ENCODE results near the gene ABO. TPM values are rescaled to one million over a fixed set of nuclear protein-coding genes. Genes with fewer than 3 reads are reported as not detected.
"Not testable (repeated sequence)": the region's sequence is repeated elsewhere in the genome, so short reads cannot be mapped to it uniquely, and the experiment has no call there.

ABO gene
- total RNA-seq, 2 experiments from 2014 or later = 0.27 to 0.56 TPM

- H3K4me1 Mint-ChIP-seq = peaks cover 8% of the 10 kb centered on the region
- ChIA-PET POLR2A (no interaction called here), CTCF (no interaction called here)
- H3K27me3 Mint-ChIP-seq = peaks cover 10% of the 10 kb centered on the region
- no peaks in the 10 kb centered on the region for H3K36me3 Mint-ChIP-seq (ENCODE audit: low read depth)
- no peak for DNase-seq
- H3K9me3 Mint-ChIP-seq = no peaks in the 10 kb centered on the region
- no peak overlapping the region for H3K4me3 Mint-ChIP-seq
- H3K27ac Mint-ChIP-seq = no peak overlapping the region
These were observed 20.5 kb downstream of the ABO start for GRCh38 chr9:133254471-133254870.

- peaks cover 10% of the 10 kb centered on the region for H3K27me3 Mint-ChIP-seq
- ChIA-PET POLR2A (no interaction called here), CTCF (no interaction called here)
- H3K4me1 Mint-ChIP-seq = peaks cover 11% of the 10 kb centered on the region
- no peak for DNase-seq
- no peaks in the 10 kb centered on the region for H3K36me3 Mint-ChIP-seq (ENCODE audit: low read depth)
- H3K9me3 Mint-ChIP-seq = no peaks in the 10 kb centered on the region
- no peak overlapping the region for H3K27ac Mint-ChIP-seq
- H3K4me3 Mint-ChIP-seq = no peak overlapping the region
These were observed 21.7 kb downstream of the ABO start for GRCh38 chr9:133253268-133253667.

- CTCF ChIA-PET = no interaction called here
- Mint-ChIP-seq H3K4me3 (no peak overlapping the region), H3K4me1 (peaks cover 11% of the 10 kb centered on the region), H3K27me3 (peaks cover 10% of the 10 kb centered on the region), H3K36me3 (ENCODE audit: low read depth) (no peaks in the 10 kb centered on the region), H3K9me3 (no peaks in the 10 kb centered on the region), H3K27ac (no peak overlapping the region)
- POLR2A ChIA-PET = no interaction called here
- DNase-seq = no peak
These were observed 22.5 kb downstream of the ABO start for GRCh38 chr9:133252301-133253020.

GRCh38 chr9:133251773-133252172, 23.2 kb downstream of the ABO start:
- CTCF ChIA-PET = no interaction called here
- no peak for DNase-seq

GRCh38 chr9:133251221-133251620, 23.8 kb downstream of the ABO start:
- H3K27me3 Mint-ChIP-seq; H3K4me3 Mint-ChIP-seq; CTCF ChIA-PET; H3K36me3 Mint-ChIP-seq (ENCODE audit: low read depth); H3K9me3 Mint-ChIP-seq; DNase-seq; H3K27ac Mint-ChIP-seq; POLR2A ChIA-PET: not testable (repeated sequence)
- peaks cover 11% of the 10 kb centered on the region for H3K4me1 Mint-ChIP-seq

More at GRCh38 chr9:133251773-133252172, 23.2 kb downstream of the ABO start:
- H3K4me1 Mint-ChIP-seq = peaks cover 11% of the 10 kb centered on the region
- peaks cover 10% of the 10 kb centered on the region for H3K27me3 Mint-ChIP-seq
- POLR2A ChIA-PET = no interaction called here
- H3K4me3 Mint-ChIP-seq = no peak overlapping the region
- H3K36me3 Mint-ChIP-seq (ENCODE audit: low read depth) = no peaks in the 10 kb centered on the region
- no peaks in the 10 kb centered on the region for H3K9me3 Mint-ChIP-seq
- no peak overlapping the region for H3K27ac Mint-ChIP-seq

- H3K4me1 Mint-ChIP-seq = peaks cover 11% of the 10 kb centered on the region
- ChIA-PET CTCF (no interaction called here), POLR2A (no interaction called here)
- H3K27me3 Mint-ChIP-seq = peaks cover 10% of the 10 kb centered on the region
- no peaks in the 10 kb centered on the region for H3K9me3 Mint-ChIP-seq
- no peak overlapping the region for H3K4me3 Mint-ChIP-seq
- DNase-seq = no peak
- H3K36me3 Mint-ChIP-seq (ENCODE audit: low read depth) = no peaks in the 10 kb centered on the region
- no peak overlapping the region for H3K27ac Mint-ChIP-seq
These were observed 24.2 kb downstream of the ABO start for GRCh38 chr9:133250741-133251170.

GRCh38 chr9:133249337-133249736, 25.7 kb downstream of the ABO start:
- ChIA-PET POLR2A (no interaction called here), CTCF (interaction anchor here (0.8 kb wide), 1 partner anchor 11 kb away, joined by 3 read pairs; no protein-coding TSS in a partner anchor)
- H3K27ac Mint-ChIP-seq = no peak overlapping the region

GRCh38 chr9:133248726-133249295, 26.2 kb downstream of the ABO start:
- no peaks in the 10 kb centered on the region for H3K9me3 Mint-ChIP-seq
- CTCF ChIA-PET = interaction anchor here (0.8 kb wide), 1 partner anchor 10 kb away, joined by 3 read pairs; no protein-coding TSS in a partner anchor

More at GRCh38 chr9:133249337-133249736, 25.7 kb downstream of the ABO start:
- Mint-ChIP-seq H3K36me3 (ENCODE audit: low read depth) (no peaks in the 10 kb centered on the region), H3K27me3 (peaks cover 12% of the 10 kb centered on the region), H3K4me3 (no peak overlapping the region), H3K9me3 (no peaks in the 10 kb centered on the region), H3K4me1 (peaks cover 11% of the 10 kb centered on the region)
- no peak for DNase-seq

GRCh38 chr9:133247632-133248031, 27.4 kb downstream of the ABO start:
- no peak overlapping the region for H3K4me3 Mint-ChIP-seq
- no peak for DNase-seq
- no peaks in the 10 kb centered on the region for H3K36me3 Mint-ChIP-seq (ENCODE audit: low read depth)
- H3K27ac Mint-ChIP-seq = no peak overlapping the region
- ChIA-PET CTCF (interaction anchor here (0.6 kb wide), 1 partner anchor 240 kb away, joined by 3 read pairs; no protein-coding TSS in a partner anchor), POLR2A (interaction anchor here (0.6 kb wide), 1 partner anchor 248 kb away, joined by 3 read pairs; no protein-coding TSS in a partner anchor)
- H3K4me1 Mint-ChIP-seq = peaks cover 5% of the 10 kb centered on the region
- H3K27me3 Mint-ChIP-seq = peaks cover 17% of the 10 kb centered on the region
- no peaks in the 10 kb centered on the region for H3K9me3 Mint-ChIP-seq

More at GRCh38 chr9:133248726-133249295, 26.2 kb downstream of the ABO start:
- no peak overlapping the region for H3K4me3 Mint-ChIP-seq
- no peak overlapping the region for H3K27ac Mint-ChIP-seq
- POLR2A ChIA-PET = no interaction called here
- DNase-seq = no peak
- no peaks in the 10 kb centered on the region for H3K36me3 Mint-ChIP-seq (ENCODE audit: low read depth)
- H3K27me3 Mint-ChIP-seq = peaks cover 16% of the 10 kb centered on the region
- peaks cover 11% of the 10 kb centered on the region for H3K4me1 Mint-ChIP-seq

- H3K9me3 Mint-ChIP-seq = no peaks in the 10 kb centered on the region
- ChIA-PET CTCF (interaction anchor here (0.6 kb wide), 1 partner anchor 240 kb away, joined by 3 read pairs; no protein-coding TSS in a partner anchor), POLR2A (interaction anchor here (0.6 kb wide), 1 partner anchor 249 kb away, joined by 3 read pairs; no protein-coding TSS in a partner anchor)
- H3K4me3 Mint-ChIP-seq = no peak overlapping the region
- DNase-seq = no peak
- H3K4me1 Mint-ChIP-seq = peaks cover 5% of the 10 kb centered on the region
- H3K27me3 Mint-ChIP-seq = peaks cover 20% of the 10 kb centered on the region
- no peaks in the 10 kb centered on the region for H3K36me3 Mint-ChIP-seq (ENCODE audit: low read depth)
- H3K27ac Mint-ChIP-seq = no peak overlapping the region
These were observed 28.0 kb downstream of the ABO start for GRCh38 chr9:133246991-133247390.

GRCh38 chr9:133246562-133246961, 28.4 kb downstream of the ABO start:
- Mint-ChIP-seq H3K4me3 (no peak overlapping the region), H3K9me3 (no peaks in the 10 kb centered on the region), H3K4me1 (peaks cover 3% of the 10 kb centered on the region), H3K27me3 (peaks cover 21% of the 10 kb centered on the region), H3K27ac (no peak overlapping the region), H3K36me3 (ENCODE audit: low read depth) (no peaks in the 10 kb centered on the region)
- ChIA-PET POLR2A (no interaction called here), CTCF (no interaction called here)
- DNase-seq = no peak

- no peak overlapping the region for H3K4me3 Mint-ChIP-seq
- H3K27me3 Mint-ChIP-seq = peaks cover 18% of the 10 kb centered on the region
These were observed 32.0 kb downstream of the ABO start for GRCh38 chr9:133242991-133243390.

GRCh38 chr9:133242241-133242640, 32.8 kb downstream of the ABO start:
- Mint-ChIP-seq H3K4me1 (peaks cover 14% of the 10 kb centered on the region), H3K27ac (no peak overlapping the region), H3K27me3 (peaks cover 20% of the 10 kb centered on the region), H3K4me3 (no peak overlapping the region), H3K9me3 (no peaks in the 10 kb centered on the region), H3K36me3 (ENCODE audit: low read depth) (no peaks in the 10 kb centered on the region)
- no peak for DNase-seq
- ChIA-PET POLR2A (no interaction called here), CTCF (no interaction called here)

More at GRCh38 chr9:133242991-133243390, 32.0 kb downstream of the ABO start:
- DNase-seq = no peak
- no peaks in the 10 kb centered on the region for H3K9me3 Mint-ChIP-seq
- CTCF ChIA-PET = no interaction called here
- peaks cover 12% of the 10 kb centered on the region for H3K4me1 Mint-ChIP-seq
- no peak overlapping the region for H3K27ac Mint-ChIP-seq
- no peaks in the 10 kb centered on the region for H3K36me3 Mint-ChIP-seq (ENCODE audit: low read depth)
- POLR2A ChIA-PET = no interaction called here

Data from activated CD4-positive, alpha-beta T cell treated with anti-CD3 and anti-CD28 coated beads, Interleukin-2, amount 10 ng/mL, durations not matched to agents 7 days and 5 days (primary cell).